ENCODE measurements around the gene SLC35G6.
"Not testable (repeated sequence)": the region's sequence is repeated elsewhere in the genome, so short reads cannot be mapped to it uniquely, and the experiment has no call there.

SLC35G6 gene

DNA sequence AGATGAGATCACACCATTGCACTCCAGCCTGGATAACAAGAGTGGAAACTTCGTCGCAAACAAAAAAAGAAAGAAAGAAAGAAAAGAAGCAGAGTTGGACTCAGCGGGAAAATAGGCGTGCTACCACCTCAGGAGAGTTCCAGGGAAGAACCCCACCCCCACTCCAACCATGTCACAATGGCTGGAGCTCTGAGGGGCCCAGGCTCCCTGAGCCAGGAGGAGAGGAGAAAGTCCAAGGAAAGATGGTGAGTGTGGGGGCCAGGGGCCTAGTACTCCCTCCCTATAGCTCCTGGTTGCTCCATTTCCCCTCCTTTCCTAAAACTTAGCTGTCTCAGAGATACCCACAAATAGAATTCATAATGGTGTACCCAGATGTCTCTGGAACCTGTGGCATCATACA is at the start of gene SLC35G6:
TSS of gene SLC35G6 (plus strand) at position 172 of the 400 bp plus-strand sequence. CDS start at position 243, 71 bp downstream.
- DNase-seq: not testable (repeated sequence)

DNA sequence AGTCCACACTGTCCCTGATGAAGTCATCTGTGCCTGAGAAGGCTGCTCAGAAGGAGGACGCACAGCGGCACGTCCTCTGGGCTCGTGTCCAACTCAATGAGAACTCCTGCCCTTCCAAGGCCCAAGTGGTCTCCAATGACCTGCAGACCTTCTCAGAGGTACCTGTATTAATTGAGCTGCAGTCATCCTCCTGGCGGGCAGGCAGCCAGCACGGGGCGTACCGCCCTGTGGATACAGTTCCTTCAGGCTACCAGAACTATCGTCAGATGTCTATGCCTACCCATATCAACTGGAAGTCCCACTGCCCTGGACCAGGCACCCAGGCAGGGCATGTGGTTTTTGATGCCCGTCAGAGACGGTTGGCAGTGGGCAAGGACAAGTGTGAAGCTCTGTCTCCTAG is 49.0 kb upstream of the SLC35G6 start:
- DNase-seq: no peak

DNA sequence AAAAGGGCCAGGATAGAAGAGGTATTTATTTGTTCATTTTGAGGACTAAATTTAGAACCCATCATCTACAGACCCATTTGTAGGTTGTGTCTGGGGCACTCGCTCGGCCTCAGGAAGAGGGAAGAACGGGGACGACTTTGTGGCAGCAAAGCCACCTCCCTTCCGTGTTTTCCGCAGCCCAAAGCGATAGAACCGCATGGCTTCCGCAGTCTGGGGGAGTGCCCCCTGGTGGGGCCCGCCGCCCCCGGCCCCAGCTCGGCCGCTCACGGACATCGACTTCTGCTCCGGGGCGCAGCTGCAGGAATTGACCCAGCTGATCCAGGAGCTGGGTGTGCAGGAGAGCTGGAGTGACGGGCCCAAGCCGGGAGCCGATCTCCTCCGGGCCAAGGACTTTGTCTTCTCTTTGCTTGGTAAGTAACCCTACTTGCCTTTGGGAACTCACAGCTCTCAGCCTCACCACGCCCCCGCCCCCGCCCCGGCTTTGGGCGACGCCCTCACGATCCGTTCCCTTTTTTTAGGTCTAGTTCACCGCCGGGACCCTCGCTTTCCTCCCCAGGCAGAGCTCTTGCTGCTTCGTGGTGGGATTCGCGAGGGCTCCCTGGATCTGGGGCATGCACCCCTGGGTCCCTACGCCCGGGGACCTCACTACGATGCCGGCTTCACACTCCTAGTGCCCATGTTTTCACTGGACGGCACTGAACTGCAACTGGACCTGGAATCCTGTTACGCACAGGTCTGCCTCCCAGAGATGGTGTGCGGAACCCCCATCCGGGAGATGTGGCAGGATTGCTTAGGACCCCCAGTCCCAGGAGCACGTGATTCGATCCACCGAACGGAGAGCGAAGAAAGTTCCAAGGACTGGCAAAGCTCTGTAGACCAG is 45.3 kb upstream of the SLC35G6 start:
- no peak for DNase-seq

DNA sequence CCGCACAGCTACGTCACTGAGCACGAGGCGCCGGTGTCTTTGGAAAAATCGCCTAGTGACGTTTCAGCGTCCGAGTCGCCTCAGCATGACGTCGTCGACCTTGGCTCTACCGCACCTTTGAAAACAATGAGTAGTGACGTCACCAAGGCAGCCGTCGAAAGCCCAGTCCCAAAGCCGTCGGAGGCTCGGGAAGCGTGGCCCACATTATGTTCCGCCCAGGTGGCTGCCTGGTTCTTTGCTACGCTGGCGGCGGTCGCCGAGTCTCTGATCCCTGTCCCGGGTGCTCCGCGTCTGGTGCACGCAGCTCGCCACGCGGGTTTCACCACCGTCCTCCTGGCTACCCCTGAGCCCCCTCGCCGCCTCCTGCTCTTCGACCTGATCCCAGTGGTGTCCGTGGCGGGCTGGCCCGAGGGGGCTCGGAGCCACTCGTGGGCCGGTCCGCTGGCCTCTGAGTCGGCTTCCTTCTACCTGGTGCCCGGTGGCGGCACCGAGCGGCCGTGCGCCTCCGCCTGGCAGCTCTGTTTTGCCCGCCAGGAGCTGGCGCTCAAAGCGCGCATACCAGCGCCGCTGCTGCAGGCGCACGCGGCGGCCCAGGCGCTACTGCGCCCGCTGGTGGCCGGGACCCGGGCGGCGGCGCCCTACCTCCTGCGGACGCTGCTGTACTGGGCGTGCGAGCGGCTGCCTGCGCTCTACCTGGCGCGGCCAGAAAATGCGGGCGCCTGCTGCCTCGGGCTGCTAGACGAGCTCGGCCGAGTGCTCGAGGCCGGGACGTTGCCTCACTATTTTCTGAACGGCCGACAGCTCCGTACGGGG is 44.5 kb upstream of the SLC35G6 start:
- peak; percentile 61 for DNase-seq

DNA sequence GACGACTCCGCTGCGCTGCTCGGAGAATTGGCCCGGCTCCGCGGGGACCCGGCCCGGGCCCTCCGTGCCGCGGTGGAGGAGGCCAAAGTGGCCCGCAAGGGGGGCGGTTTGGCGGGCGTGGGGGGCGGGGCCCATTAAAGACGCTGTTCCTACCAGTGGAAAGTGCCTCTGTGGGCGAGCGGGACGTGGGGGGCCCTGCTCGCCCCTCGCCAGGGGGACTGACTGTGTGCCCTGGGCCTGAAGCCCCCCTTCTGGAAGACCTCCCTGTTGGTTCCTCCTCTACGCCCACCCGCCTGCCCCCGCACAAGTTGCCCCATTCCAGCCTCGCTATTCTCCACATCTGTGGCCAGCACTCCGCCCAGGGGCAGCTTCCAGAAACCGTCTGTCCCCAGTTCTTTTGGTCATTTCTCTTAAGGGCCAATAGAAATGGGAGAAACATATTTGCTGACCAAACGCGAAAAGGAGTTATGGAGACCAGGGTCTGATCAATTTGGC is 43.8 kb upstream of the SLC35G6 start:
- no peak for DNase-seq

DNA sequence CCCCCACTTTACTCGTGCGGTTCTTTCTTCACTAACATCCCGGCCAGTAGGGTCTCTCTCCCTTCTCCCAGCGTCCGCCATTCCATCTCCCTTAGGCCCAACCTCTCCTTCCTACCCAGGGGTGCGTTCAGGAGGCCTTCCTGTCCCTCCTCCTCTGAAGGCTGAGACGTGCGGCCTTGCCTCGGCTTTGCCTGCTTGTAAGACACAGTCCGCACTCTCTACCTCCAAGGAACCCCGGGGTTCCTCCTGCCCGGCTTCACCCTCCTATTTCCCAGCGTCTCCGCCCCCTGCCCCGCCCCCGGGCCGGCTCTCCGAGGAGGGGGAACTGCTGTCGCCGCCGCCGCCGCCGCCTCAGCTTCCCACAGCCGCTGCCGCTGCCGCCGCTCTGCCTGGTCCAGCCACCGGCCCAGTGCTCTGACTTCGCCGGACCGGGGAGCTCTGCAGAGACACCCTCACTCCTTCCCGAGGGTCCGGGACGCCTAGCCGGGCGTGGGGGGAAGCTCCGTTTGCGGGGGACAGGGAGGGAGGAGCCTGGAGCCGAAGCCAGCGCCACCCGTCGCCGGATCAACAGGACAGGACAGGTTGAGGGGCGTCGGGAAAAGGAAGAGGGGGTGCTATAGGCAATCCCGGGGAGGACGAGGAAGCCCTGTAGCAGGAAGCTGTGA is 43.2 kb upstream of the SLC35G6 start:
- DNase-seq: peak; percentile 56

DNA sequence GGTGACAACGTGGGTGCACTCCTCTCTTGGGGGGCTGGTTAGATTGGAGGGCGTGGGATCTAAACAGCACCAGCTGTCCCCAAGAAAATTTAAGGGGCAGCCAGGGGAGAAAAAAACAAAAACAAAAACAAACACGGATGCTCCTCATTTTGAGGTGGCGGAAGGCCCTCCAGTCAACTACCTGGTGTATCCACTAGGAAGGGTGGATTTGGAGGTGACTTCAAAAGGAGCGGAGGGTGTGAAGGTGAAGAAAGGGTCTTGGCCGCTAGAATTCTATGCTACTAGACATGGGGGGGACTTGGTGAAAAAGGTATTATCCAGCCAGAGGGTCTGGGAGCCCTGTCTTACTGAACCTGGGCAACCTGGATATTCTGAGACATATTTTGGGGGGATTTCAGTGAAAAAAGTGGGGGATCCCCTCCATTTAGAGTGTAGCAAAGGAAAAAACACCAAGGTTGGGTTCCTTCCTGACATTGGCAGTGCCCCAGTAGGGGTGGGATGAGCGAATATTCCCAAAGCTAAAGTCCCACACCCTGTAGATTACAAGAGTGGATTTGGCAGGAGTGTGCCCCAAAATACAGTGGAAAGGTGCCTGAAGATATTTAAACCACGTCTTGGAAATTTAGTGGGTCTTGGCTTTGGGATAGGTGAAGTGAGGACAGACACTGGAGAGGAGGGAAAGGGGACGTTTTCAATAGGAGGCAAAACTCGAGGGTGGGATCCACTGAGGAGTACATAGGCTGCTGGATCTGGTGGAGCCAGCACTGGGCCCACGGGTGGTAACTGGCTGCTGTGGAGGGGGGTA is 42.4 kb upstream of the SLC35G6 start:
- no peak for DNase-seq

DNA sequence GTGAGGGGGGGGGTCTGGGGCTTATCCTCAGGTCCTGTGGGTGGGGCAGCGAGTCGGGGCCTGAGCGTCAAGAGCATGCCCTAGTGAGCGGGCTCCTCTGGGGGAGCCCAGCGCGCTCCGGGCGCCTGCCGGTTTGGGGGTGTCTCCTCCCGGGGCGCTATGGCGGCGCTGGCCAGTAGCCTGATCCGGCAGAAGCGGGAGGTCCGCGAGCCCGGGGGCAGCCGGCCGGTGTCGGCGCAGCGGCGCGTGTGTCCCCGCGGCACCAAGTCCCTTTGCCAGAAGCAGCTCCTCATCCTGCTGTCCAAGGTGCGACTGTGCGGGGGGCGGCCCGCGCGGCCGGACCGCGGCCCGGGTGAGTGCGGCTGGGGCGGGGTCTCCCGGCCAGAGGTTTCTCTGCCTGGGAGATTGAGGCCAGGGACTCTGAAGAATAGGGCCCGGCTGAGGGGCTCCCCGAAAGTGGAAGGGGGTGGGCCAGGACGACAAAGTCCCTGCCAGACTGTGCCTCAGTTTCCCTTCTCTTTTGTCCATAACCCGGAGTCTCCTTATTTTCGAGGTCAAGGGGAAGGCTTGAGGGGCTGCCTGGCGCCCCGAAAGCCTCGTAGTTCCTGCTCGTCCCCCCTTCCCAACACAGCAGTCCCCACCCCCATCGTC is 41.7 kb upstream of the SLC35G6 start, which contains the start of gene FGF11:
TSS of gene FGF11 (plus strand) at position 51 of the 651 bp plus-strand sequence. CDS start at position 160, 109 bp downstream.
- no peak for DNase-seq

DNA sequence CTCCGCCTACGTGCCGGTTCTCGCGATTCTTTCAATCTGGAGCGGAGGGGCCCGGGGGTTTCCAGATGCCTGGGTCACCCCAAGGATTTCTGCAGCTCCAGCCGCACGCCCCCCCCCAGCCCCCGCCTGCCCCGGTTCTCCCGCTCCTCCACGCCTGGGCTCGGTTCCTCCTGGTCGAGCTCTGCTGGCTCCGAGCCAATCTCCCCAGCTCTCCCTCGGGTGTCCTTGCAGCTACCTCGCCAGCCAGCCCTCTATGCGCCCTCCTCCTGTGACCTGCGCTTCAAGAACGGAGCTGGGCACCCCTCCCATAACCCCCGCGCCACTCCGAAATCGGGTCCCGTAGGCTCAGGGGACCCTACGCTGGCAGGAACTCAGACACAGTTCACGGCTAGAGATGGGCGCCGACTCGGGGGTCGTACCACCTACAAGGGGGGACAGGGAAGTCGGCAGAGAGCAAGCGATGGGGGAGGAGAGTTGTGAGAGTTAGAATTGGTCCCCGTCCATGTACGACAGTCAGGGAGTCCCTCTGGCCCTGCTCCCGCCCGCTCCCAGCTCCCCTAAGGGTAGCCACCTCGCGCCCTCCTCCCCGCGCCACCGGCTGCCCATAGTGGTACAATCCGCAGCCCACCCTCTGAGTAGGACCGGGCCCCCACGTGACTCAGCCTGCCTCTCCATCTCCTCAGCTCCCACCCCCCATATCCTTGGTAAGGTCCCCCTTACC is 41.0 kb upstream of the SLC35G6 start:
- no peak for DNase-seq

DNA sequence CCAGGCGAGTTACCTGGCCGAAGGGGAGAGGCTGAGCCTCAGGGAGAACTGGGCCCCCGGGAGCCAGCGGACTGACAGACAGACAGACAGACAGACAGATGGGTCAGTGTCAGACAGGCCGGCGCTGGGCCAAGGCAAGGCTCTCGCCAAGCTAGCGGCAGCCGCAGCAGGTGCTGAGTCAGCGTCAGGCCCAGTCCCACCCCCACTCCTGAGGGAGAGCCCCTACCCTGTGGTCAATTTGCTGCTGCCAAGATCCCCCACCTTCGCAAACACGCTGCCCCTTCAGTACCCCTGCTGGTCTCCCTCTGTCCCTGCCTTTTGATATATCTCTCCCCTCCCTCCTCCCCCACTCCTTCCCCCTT is 40.4 kb upstream of the SLC35G6 start:
- no peak for DNase-seq

DNA sequence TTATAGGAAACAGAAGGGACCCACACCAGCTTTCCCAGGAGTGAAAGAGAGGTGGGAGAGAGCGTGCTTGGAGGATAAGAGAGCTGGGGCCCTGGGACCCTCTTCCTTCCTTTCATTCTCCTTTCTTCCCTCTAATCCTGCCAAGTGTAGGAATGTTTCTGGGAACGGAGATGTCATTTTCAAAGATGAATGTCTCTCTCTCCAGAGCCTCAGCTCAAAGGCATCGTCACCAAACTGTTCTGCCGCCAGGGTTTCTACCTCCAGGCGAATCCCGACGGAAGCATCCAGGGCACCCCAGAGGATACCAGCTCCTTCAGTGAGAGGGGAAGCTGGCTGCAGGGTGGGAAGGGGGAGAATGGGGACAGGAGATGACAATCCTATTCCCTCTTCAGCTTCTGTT is 40.0 kb upstream of the SLC35G6 start:
- DNase-seq: no peak

DNA sequence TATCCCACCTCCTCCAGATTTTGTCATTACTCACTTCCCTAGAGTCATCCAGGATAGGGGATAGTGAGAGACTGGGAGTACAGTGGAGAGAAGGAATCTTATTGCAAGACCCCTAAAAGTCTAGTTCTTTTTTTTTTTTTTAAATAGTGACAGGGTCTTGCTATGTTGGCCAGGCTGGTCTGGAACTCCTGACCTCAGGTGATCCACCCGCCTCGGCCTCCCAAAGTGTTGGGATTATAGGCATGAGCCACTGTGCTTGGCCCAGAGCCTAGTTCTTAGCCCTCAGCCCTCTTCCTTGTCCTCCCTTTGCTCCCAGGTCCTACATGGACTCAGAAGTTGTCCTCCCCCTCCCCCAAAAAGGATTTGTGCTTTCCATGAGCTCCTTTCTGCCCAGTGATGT is 39.1 kb upstream of the SLC35G6 start:
- no peak for DNase-seq

DNA sequence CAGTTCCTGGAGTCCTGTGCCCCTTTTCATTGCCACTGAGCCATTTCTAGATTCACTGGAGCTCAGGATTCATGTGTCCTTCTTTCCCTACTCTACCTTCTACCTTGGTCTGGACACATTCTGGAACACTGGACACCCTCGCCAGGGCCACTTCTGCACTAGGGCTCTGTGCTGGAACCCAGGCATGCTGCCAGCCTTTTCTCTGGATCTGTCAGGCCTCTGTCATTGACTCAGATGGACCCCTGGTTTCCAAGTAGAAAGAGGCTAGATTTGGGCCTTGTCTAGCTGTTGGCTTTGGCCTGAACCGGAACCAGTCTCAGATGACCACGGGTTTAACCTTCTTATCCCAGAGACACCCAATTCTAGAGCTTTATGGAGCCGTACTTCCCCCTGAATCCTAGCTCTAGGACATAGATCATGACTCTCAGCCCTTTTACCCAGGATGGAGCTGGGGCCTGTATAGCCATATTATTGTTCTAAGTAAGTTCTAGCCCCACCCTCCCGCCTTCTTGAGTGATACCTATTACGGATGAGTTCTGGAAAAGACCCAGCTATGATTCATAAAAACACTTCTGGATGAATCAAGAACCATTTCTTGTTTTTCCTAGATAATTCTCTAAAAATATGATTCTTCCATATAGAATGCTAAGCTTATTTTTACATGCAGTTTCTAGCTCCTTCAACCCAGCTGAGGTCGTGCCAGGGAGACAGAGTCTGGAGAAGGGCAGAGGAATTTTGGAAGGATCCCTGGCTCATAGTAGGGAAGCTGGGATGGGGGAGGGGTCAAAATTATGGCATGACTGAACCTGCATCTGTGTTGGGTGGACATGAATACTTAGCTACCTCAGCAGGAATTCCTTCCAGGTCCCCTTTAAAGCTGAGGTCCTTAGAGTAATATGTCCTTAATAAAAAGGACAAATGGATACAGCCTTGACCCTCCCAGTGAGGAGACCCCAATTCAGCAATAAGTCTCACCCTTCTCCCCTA is 37.5 kb upstream of the SLC35G6 start:
- no peak for DNase-seq

DNA sequence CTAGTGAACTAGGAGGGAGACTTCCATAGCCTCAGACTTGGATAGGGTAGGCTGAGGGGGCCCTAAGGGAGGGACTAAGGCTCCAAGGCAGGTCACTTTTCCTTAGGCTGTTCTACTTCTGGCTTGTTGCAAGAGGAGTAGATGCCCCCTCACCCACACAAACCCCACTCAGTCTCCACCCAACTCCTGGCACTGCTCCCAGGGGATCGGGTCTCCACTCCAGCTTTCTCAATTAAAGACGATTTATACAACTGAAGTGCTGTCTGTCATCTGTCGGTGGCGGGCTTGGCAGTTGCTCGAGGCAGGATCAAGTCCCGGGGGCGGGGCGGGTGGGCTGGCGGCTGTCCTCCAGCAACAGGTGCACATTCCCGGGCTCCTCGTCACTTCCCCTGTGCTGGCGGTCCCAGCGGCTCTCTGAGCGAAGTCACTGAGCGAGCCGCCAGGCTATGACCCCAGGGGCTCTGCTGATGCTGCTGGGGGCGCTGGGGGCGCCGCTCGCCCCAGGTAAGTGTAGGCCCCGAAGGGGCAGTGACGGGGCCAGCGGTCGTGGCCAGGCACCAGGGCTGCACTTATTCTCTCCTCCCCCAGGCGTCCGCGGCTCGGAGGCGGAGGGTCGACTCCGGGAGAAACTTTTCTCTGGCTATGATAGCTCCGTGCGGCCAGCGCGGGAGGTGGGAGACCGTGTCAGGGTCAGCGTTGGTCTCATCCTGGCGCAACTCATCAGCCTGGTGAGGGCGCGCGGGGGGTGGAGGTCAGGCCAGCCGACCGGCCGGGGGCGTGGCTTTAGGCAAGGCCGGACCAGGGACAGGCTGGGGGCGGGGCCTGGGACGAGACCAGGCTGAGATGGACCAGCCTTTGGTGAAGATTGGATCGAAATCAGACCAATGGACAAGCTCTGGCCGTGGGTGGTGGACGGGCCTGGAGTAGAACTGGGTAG is 36.3 kb upstream of the SLC35G6 start, which contains the start of gene CHRNB1:
TSS of gene CHRNB1 (plus strand) at position 380 of the 937 bp plus-strand sequence. CDS start at position 447, 67 bp downstream.
- no peak for DNase-seq

DNA sequence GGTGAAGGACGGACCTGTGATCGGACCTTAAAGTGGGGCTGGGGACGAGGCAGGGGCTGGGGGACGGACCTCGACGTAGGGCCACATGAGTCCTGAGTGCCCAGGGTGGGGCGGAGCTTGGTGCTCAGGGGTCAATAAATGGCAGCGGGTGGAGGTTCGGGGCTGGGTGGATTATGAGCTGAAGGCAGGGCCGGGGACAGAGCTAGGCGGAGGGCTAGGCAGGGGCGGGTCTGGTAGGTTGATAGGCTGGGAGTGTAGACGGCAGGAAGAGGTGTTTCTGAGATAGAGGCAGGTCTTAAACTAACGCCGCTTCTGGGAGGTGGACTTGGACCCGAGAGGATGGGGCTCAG is 35.7 kb upstream of the SLC35G6 start:
- DNase-seq: no peak

DNA sequence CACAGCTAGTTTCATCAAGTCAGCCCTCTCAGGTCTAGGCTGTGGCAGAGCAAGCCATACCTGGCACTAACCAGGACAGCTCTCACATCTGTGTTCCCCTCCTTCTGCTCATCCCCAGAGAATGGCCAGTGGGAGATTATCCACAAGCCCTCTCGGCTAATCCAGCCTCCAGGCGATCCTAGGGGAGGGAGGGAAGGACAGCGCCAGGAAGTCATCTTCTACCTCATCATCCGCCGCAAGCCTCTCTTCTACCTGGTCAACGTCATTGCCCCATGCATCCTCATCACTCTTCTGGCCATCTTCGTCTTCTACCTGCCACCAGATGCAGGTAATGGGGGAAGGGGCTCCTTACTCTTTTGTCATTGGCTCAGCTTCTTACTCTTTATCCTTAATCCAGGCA is 32.8 kb upstream of the SLC35G6 start:
- no peak for DNase-seq

DNA sequence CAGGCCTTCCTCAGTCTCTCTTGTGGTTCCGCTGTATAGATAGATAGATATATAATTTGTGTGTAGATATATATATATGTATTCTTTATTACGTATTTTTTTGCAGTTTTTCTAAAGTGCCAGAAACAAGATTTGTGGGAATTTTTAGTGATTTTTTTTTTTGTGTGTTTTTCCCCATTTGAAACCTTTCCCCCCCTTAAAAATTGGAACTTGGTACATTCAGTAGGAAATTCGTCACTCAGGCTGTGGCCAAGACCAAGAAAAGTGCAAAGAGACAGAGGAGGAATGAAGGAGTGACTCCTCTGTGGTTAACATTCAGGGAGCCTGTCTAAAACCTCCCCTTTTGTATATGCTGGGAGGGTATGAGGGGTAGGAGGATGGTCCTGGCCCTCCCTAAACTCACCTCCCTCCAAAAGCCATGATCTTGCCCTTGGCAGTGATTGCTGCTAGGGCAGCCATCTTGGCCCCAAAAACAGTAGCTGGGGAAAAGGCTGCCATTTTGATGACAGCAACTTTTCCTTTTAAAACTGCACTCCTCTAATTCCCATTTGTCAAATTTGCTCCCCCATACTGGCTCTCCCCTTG is 21.2 kb upstream of the SLC35G6 start:
- DNase-seq: no peak

All from activated T-cell treated with anti-CD3 and anti-CD28 coated beads for 4 hours (primary cell).